Frontal cortex (tissue), 4 donors: ENCODE data around the gene CYYR1. TPM values are rescaled to one million over a fixed set of nuclear protein-coding genes. Genes with fewer than 3 reads are reported as not detected.

Experiments
- DNase-seq, 2 donors: peaks; one replicate each; pipeline ENCODE4 v3.0.0; 2012; ENCODE audit warnings: low spot score in 2 of 2
- FAIRE-seq: peaks from 2 replicates; lab custom pipeline; 2012; peaks lifted over from hg19 to GRCh38; lab: Jason Lieb, UNC
- total RNA-seq: library from RNA; depleted of rRNA; stranded (reverse); fragments of >200 nt; gene quantifications from one replicate; pipeline ENCODE4 v1.2.3, GENCODE V29; 2014
- donor health status: control.
- donor health status: control.
- donor health status: control.

Gene CYYR1
- total RNA-seq, 1 donor from 2014 or later: 1.6 TPM

GRCh38 chr21:26444646-26445045 lies 128.4 kb downstream of the CYYR1 start:
- no peak for DNase-seq
- no peak for FAIRE-seq

- no peak for DNase-seq
- no peak for FAIRE-seq
These were observed 129.2 kb downstream of the CYYR1 start for GRCh38 chr21:26443867-26444266.

GRCh38 chr21:26443291-26443690 lies 129.8 kb downstream of the CYYR1 start:
- FAIRE-seq: no peak
- DNase-seq: no peak

GRCh38 chr21:26441149-26441548 lies 131.9 kb downstream of the CYYR1 start:
- DNase-seq (no peak), FAIRE-seq (no peak)

GRCh38 chr21:26438976-26439375 lies 134.1 kb downstream of the CYYR1 start:
- FAIRE-seq: no peak
- DNase-seq: no peak

GRCh38 chr21:26437326-26438009 lies 135.6 kb downstream of the CYYR1 start:
- FAIRE-seq: no peak
- DNase-seq: no peak

- FAIRE-seq (no peak), DNase-seq (no peak)
These were observed 139.7 kb downstream of the CYYR1 start for GRCh38 chr21:26433386-26433785.

GRCh38 chr21:26432410-26432809 lies 140.7 kb downstream of the CYYR1 start:
- FAIRE-seq: no peak
- no peak for DNase-seq

- no peak for DNase-seq
- FAIRE-seq: no peak
These were observed 147.5 kb downstream of the CYYR1 start for GRCh38 chr21:26425576-26425975.

- DNase-seq (no peak), FAIRE-seq (no peak)
These were observed 149.6 kb downstream of the CYYR1 start for GRCh38 chr21:26423511-26423910.

GRCh38 chr21:26422706-26423105 lies 150.4 kb downstream of the CYYR1 start:
- no peak for DNase-seq
- no peak for FAIRE-seq

- FAIRE-seq: no peak
These were observed 150.9 kb downstream of the CYYR1 start for GRCh38 chr21:26422138-26422537.

GRCh38 chr21:26421724-26422123 lies 151.4 kb downstream of the CYYR1 start:
- FAIRE-seq: no peak
- DNase-seq: no peak

More at GRCh38 chr21:26422138-26422537, 150.9 kb downstream of the CYYR1 start:
- DNase-seq: no peak
